Measurements from ENCODE around the gene SMIM43.

SMIM43 gene

DNA sequence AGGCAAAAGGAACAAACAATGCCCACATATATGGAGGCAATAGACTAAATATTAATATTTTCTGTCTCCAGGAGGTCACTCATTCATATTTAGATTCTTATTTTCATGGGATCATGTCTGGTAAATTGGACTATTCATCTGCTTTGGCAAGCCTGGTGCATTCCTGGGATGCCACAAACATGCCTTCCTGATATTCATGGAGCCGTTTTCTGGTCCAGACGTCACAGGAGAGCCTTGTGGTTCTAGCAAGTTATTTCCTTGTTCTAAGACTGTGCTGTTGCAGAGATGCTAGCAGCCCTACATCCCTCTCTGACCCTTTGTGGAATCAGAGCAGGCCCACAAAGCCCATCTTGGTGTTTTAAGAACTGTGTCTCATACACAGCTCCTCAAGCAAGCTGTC lies 20.0 kb upstream of the SMIM43 start:
- TF ChIP-seq, protein P1, sequence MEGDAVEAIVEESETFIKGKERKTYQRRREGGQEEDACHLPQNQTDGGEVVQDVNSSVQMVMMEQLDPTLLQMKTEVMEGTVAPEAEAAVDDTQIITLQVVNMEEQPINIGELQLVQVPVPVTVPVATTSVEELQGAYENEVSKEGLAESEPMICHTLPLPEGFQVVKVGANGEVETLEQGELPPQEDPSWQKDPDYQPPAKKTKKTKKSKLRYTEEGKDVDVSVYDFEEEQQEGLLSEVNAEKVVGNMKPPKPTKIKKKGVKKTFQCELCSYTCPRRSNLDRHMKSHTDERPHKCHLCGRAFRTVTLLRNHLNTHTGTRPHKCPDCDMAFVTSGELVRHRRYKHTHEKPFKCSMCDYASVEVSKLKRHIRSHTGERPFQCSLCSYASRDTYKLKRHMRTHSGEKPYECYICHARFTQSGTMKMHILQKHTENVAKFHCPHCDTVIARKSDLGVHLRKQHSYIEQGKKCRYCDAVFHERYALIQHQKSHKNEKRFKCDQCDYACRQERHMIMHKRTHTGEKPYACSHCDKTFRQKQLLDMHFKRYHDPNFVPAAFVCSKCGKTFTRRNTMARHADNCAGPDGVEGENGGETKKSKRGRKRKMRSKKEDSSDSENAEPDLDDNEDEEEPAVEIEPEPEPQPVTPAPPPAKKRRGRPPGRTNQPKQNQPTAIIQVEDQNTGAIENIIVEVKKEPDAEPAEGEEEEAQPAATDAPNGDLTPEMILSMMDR (conservative IDR thresholded peaks at IDR 0.05; ENCODE audit: low read depth, low read length): no peak
- no peak overlapping the region for H3K4me3 ChIP-seq (ENCODE audit: low read depth, low read length)
- peak; percentile 98 for DNase-seq (ENCODE audit: low read depth)

DNA sequence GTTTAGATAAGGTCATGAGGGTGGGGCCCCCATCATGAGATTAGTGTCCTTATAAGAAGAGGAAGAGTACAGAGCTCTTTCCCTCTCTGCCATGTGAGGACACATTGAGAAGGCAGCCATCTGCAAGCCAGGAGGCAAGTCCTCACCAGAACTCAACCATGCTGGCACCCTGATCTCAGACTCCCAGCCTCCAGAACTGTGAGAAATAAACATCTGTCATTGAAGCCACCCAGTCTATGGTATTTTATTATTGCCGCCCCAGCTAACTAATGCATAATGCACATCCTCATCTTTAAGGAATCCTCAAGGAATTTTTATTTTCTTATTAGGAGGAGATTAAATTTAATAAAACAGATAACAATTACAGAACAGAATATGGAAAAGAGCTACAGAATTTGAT lies 19.4 kb upstream of the SMIM43 start:
- DNase-seq (ENCODE audit: low read depth): no peak
- TF ChIP-seq, protein P1 (conservative IDR thresholded peaks at IDR 0.05; ENCODE audit: low read depth, low read length): no peak
- H3K4me3 ChIP-seq (ENCODE audit: low read depth, low read length): no peak overlapping the region

DNA sequence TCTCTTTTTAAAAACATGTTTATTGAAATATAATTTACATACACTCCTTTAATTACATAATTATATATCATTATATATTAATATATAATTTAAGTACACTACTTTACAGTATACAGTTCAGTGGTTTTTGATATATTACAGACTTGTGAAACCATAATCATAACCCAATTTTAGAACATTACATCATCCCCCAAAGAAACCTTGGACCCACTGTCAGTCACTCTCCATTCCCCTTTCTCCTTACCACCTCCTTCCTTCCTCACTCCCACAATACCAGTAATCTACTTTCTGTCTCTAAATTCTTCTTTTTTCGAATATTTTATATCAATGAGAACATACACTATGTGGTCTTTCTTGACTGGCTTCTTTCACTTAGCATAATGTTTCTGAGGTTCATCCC lies 18.2 kb upstream of the SMIM43 start:
- no peak for DNase-seq (ENCODE audit: low read depth)
- TF ChIP-seq, protein P1 (conservative IDR thresholded peaks at IDR 0.05; ENCODE audit: low read depth, low read length): no peak
- no peak overlapping the region for H3K4me3 ChIP-seq (ENCODE audit: low read depth, low read length)

DNA sequence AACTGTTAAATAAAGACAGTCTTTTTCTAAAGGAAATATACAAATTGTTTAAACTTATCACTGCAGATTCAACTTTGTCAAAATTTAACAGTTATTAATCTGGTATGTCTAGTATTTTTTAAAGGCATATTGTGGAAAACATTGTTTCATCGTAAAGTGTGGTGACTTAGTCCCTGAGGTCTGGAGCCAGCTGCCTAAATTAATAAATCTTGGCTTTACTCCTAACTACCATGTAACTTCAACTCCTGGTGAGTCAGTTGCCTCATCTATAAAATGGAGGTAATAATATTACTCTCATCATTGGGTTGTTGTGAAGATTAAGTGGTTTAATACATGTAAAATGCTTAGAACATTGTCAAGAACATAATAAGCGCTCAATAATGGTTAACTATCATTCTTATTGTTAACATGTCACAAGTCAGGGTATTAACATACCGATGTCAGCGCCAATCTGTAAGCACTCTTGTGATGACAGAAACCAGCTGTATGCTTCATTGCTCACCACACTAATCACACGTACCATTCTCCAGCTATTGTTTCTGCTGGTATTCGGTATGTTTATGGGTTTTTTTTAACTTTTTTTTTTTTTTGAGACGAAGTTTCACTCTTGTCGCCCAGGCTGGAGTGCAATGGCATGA lies 14.1 kb upstream of the SMIM43 start:
- no peak for DNase-seq (ENCODE audit: low read depth)
- no peak overlapping the region for H3K4me3 ChIP-seq (ENCODE audit: low read depth, low read length)
- TF ChIP-seq, protein P1 (conservative IDR thresholded peaks at IDR 0.05; ENCODE audit: low read depth, low read length): no peak

DNA sequence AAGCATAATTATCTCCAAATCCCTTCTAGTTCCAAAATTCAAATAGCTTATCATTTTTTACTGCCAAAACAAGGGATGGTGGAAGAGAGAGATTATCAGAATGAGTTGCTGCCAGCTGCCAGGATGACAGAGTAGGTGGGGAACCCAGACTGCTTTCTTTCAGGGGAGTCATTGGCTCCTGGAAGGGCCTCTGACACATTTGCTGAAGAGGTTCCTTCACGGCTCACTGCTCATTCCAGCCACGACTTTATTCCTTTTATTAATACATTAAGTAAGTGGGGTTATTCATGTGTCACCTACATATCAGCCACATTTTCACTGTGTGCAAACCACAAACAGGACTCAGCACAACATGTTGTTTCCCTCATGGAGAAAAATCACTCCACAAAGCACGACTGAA lies 12.7 kb upstream of the SMIM43 start:
- no peak overlapping the region for H3K4me3 ChIP-seq (ENCODE audit: low read depth, low read length)

DNA sequence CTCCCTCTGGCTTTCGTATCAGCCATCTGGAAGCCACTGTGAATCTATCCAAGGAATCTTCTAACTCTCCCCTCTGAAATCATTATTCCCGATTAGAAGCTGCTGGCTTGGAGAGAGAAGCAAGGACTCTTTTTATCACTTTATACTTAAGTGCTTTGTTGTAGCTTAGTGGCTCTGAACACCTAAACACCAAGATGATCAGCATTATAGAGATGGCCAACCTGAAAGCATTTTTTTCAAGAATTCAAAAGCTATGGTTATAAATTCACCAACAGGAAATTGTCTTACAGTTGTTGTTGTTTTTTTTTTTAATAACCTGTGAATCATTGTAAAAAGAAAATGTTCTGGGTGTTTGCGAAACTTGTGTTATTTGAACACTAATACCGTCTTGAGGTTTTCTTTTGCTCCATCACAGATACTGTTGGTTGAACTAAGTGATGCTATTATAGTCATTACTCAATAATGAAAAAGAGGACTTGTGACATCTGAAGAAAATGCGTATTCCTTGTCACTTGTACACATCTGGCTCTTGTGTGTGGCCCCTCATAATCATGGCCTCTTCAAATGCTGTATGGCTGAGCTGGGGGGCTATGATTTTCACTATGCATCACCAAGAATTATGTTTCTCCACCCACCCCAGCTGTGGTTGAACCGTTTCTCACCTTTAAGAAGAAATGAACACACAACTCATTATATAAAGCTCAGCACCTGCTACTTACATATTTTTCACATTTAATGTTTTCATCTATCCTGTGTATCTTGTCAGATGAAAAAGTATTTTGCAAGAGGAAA lies 11.8 kb upstream of the SMIM43 start:
- TF ChIP-seq, protein P1 (conservative IDR thresholded peaks at IDR 0.05; ENCODE audit: low read depth, low read length): no peak
- no peak for DNase-seq (ENCODE audit: low read depth)
- H3K4me3 ChIP-seq (ENCODE audit: low read depth, low read length): no peak overlapping the region

More for the DNA sequence above, 12.7 kb upstream of the SMIM43 start:
- DNase-seq (ENCODE audit: low read depth): no peak
- TF ChIP-seq, protein P1 (conservative IDR thresholded peaks at IDR 0.05; ENCODE audit: low read depth, low read length): no peak

All from choroid plexus epithelial cell (primary cell).